PC-3 (cell line): Measurements from ENCODE around the gene SIRPG. TPM values are rescaled to one million over a fixed set of nuclear protein-coding genes. Genes with fewer than 3 reads are reported as not detected.

Experiments
- ATAC-seq: fragments of 200-7000 bp; cut with Tn5 transposase; 2 replicates; pipeline ENCODE4 v1.9.1; 2020; ENCODE audit warnings: mild to moderate bottlenecking, moderate library complexity
- BruUV-seq: library from RNA; stranded (reverse); fragments of 400-500 nt; replicated peaks from 2 replicates; lab custom pipeline; 2021; lab: Mats Ljungman, UMichigan
- CTCF ChIA-PET: fragments of 300-600 bp; sonication (Branson Sonifier 250); formaldehyde crosslinking; loops from one replicate; lab custom pipeline; 2022; ENCODE audit warnings: antibody characterized with exemption; lab: Charles Lee
- POLR2A ChIA-PET: fragments of 300-600 bp; sonication (Branson Sonifier 250); formaldehyde crosslinking; loops from one replicate; lab custom pipeline; 2022; ENCODE audit warnings: antibody characterized with exemption; ENCODE audit not compliant: unreplicated experiment; lab: Charles Lee
- DNase-seq: peaks from one replicate; pipeline ENCODE4 v3.0.0-alpha.2; 2015
- H2AFZ ChIP-seq: fragments of 300-600 bp; sonication (generic); 2 replicates; pipeline ENCODE4 v1.6.0; 2016; ENCODE audit warnings: antibody characterized with exemption, low read length
- H3F3A ChIP-seq: fragments of 300-600 bp; sonication (generic); one replicate; pipeline ENCODE4 v1.6.0; 2017; ENCODE audit warnings: antibody characterized with exemption, low read length, control low read depth, mild to moderate bottlenecking; ENCODE audit not compliant: unreplicated experiment
- H3K27ac ChIP-seq: fragments of 300-600 bp; sonication (generic); 2 replicates; pipeline ENCODE4 v1.5.1; 2016; ENCODE audit warnings: mild to moderate bottlenecking, low read length
- H3K27me3 ChIP-seq: fragments of 300-600 bp; sonication (generic); 2 replicates; pipeline ENCODE4 v1.6.1; 2016; ENCODE audit warnings: low read length, mixed read lengths
- H3K36me3 ChIP-seq: fragments of 300-600 bp; sonication (generic); 2 replicates; pipeline ENCODE4 v1.6.1; 2016; ENCODE audit warnings: low read depth, mixed run types, low read length, mixed read lengths
- H3K4me1 ChIP-seq: fragments of 300-600 bp; sonication (generic); 2 replicates; pipeline ENCODE4 v1.5.1; 2016; ENCODE audit warnings: low read length; ENCODE audit not compliant: insufficient read depth
- H3K4me2 ChIP-seq: fragments of 300-600 bp; sonication (generic); 2 replicates; pipeline ENCODE4 v1.6.0; 2016; ENCODE audit warnings: low read length
- H3K4me3 ChIP-seq: fragments of 300-600 bp; sonication (generic); 2 replicates; pipeline ENCODE4 v1.5.1; 2016; ENCODE audit warnings: mild to moderate bottlenecking, low read length, mixed read lengths
- H3K79me2 ChIP-seq: fragments of 300-600 bp; sonication (generic); 2 replicates; pipeline ENCODE4 v1.6.1; 2017; ENCODE audit warnings: low read length, mixed read lengths
- H3K9ac ChIP-seq: fragments of 300-600 bp; sonication (generic); 2 replicates; pipeline ENCODE4 v1.6.0; 2016; ENCODE audit warnings: mild to moderate bottlenecking, low read length
- H3K9me2 ChIP-seq: fragments of 300-600 bp; sonication (generic); replicated peaks from 2 replicates; pipeline ENCODE4 v1.6.1; 2016; ENCODE audit warnings: mixed run types, low read length, mixed read lengths
- H3K9me3 ChIP-seq: fragments of 300-600 bp; sonication (generic); 2 replicates; pipeline ENCODE4 v1.6.1; 2016; ENCODE audit warnings: low read length, mixed read lengths
- H4K20me1 ChIP-seq: fragments of 300-600 bp; sonication (generic); 2 replicates; pipeline ENCODE4 v1.6.1; 2016; ENCODE audit warnings: low read length, mixed read lengths
- EZH2 ChIP-seq: fragments of 300-600 bp; sonication (generic); IDR thresholded peaks from one replicate; pipeline ENCODE4 v1.6.1; 2017; ENCODE audit warnings: antibody characterized with exemption, mild to moderate bottlenecking, low read length; ENCODE audit not compliant: unreplicated experiment
- EZH2phosphoT487 ChIP-seq: fragments of 300-600 bp; sonication (generic); IDR thresholded peaks from 2 replicates; pipeline ENCODE4 v1.6.1; 2018; ENCODE audit warnings: mild to moderate bottlenecking, antibody characterized with exemption, low read length, borderline replicate concordance
- intact Hi-C: fragments of 100-400 bp; cut with micrococcal nuclease; formaldehyde crosslinking; loops from 2 replicates; pipeline ENCODE4 v1.9.0; 2023
- total RNA-seq: library from RNA; depleted of rRNA; stranded (reverse); fragments of >200 nt; gene quantifications from 2 replicates; pipeline ENCODE4 v1.2.3, GENCODE V29; 2014
- TF ChIP-seq, protein P1 (sequence below): fragments of 300-600 bp; sonication (generic); conservative IDR thresholded peaks from 2 replicates; pipeline ENCODE4 v1.5.1; 2017; ENCODE audit warnings: antibody characterized with exemption, low read depth, mild to moderate bottlenecking, low read length

The SIRPG gene
- total RNA-seq, 1 experiment from 2014 or later, result not detected

DNA sequence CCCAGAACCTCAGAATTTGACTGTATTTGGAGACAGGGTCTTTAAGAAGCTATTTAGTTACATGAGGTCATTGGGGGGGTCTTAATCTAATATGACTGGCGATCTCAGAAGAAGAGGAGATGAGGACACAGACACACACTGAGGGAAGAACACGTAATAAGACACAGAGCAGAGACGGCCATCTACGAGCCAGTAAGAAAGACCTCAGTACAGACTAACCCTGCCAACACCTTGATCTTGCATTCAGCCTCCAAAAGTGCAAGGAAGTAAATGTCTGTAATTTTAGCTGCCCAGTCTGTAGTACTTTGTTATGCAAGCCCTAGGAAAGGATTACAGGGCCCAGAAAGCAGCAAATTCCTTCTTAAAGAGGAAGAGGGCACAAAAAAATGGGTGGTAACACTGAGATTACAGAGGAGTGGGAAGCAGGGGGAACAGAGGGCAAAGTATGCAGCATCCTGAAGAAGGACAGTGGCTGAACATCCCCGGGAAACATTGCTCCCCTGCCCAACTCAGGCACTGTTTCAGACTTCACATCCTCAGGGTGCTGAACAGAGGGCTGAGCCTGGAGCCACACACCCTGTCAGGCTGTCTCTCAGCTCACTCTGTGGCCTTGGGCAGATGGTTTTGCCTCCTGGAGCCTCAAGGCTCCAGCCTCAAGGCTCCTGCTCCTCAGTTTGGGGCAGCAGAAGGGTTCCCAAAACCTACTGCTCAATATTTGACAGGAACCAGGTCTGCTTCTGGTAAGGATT, 27.9 kb upstream of the SIRPG start:
- Histone ChIP-seq H3K27ac (no peak overlapping the region), H3K4me1 (no peaks in the 10 kb centered on the region), H3K36me3 (no peaks in the 10 kb centered on the region; the same call in 1 of the 2 replicates), H3K27me3 (no peaks in the 10 kb centered on the region), H3K9me3 (peaks cover 11% of the 10 kb centered on the region; the same call in 1 of the 2 replicates), H3K4me2 (no peak overlapping the region), H3F3A (no peaks in the 10 kb centered on the region), H4K20me1 (no peaks in the 10 kb centered on the region), H3K9ac (no peak overlapping the region), H3K79me2 (no peaks in the 10 kb centered on the region), H3K4me3 (no peak overlapping the region), H2AFZ (no peak overlapping the region), H3K9me2 (no peaks in the 10 kb centered on the region)
- TF ChIP-seq EZH2phosphoT487 (no peak), EZH2 (no peak)
- TF ChIP-seq, protein P1, sequence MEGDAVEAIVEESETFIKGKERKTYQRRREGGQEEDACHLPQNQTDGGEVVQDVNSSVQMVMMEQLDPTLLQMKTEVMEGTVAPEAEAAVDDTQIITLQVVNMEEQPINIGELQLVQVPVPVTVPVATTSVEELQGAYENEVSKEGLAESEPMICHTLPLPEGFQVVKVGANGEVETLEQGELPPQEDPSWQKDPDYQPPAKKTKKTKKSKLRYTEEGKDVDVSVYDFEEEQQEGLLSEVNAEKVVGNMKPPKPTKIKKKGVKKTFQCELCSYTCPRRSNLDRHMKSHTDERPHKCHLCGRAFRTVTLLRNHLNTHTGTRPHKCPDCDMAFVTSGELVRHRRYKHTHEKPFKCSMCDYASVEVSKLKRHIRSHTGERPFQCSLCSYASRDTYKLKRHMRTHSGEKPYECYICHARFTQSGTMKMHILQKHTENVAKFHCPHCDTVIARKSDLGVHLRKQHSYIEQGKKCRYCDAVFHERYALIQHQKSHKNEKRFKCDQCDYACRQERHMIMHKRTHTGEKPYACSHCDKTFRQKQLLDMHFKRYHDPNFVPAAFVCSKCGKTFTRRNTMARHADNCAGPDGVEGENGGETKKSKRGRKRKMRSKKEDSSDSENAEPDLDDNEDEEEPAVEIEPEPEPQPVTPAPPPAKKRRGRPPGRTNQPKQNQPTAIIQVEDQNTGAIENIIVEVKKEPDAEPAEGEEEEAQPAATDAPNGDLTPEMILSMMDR, result no peak
- POLR2A ChIA-PET, result no interaction called here
- no peak for ATAC-seq
- CTCF ChIA-PET, result no interaction called here
- no TSS peak for BruUV-seq
- intact Hi-C loops, result no loop called here
- no peak for DNase-seq

DNA sequence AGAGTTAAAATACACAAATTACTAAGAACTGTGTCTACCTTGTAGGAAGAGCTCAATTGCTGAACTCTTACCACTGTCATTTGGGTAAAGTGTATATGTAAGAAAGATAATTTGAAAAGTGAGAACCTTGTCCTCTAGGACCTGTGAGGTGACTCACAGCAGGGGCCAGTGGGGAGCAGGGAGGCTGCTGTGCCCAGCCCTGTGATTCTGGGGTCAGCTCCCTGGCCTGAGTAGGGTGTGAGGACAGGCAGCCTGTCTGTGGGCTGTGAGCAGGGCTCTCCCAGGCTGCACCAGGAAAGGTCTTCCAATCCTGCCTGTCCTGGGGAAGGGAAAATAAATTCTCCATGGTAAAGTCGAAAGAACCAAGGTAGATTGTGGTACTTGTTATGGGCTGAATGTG, 27.3 kb upstream of the SIRPG start:
- TF ChIP-seq, protein P1, result no peak
- TF ChIP-seq EZH2phosphoT487 (no peak), EZH2 (no peak)
- Histone ChIP-seq H3K9ac (no peak overlapping the region), H3K4me1 (no peaks in the 10 kb centered on the region), H4K20me1 (no peaks in the 10 kb centered on the region), H3K27me3 (no peaks in the 10 kb centered on the region), H3F3A (no peaks in the 10 kb centered on the region), H3K79me2 (no peaks in the 10 kb centered on the region), H3K4me2 (no peak overlapping the region), H3K4me3 (no peak overlapping the region), H2AFZ (no peak overlapping the region), H3K9me2 (no peaks in the 10 kb centered on the region), H3K27ac (no peak overlapping the region), H3K9me3 (peaks cover 11% of the 10 kb centered on the region; the same call in 1 of the 2 replicates), H3K36me3 (no peaks in the 10 kb centered on the region; the same call in 1 of the 2 replicates)
- CTCF ChIA-PET, result no interaction called here
- intact Hi-C loops, result no loop called here
- POLR2A ChIA-PET, result no interaction called here
- BruUV-seq, result no TSS peak
- DNase-seq (no peak), ATAC-seq (no peak)

DNA sequence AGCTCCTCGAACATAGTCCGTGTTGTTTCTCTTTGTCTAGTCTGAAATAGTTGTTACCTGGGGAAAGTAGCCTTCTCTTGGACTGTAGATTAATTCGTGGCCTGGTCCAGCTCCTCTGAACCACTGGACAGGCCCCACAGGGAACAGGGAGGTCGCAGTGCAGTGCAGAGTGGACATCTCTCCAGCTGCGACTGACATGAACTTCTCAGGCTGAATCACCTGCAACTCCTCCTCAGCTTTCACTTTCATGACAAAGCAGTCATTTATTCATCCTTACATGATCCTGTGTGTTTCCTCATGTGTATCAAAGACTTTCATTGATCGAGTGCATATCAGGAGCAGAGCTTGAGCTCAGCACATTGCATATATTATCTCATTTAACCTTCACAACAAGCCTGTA, 19.1 kb upstream of the SIRPG start:
- H3K9me3 ChIP-seq, result no peaks in the 10 kb centered on the region
- BruUV-seq, result no TSS peak
- H3K4me1 ChIP-seq, result no peaks in the 10 kb centered on the region
- no peak overlapping the region for H3K9ac ChIP-seq
- no peak for DNase-seq
- no peak overlapping the region for H2AFZ ChIP-seq
- TF ChIP-seq EZH2phosphoT487, result no peak
- TF ChIP-seq, protein P1, result no peak
- no peak for TF ChIP-seq EZH2
- no peaks in the 10 kb centered on the region for H4K20me1 ChIP-seq
- no peak overlapping the region for H3K27ac ChIP-seq
- intact Hi-C loops, result no loop called here
- H3K4me2 ChIP-seq, result no peak overlapping the region
- H3F3A ChIP-seq, result no peaks in the 10 kb centered on the region
- H3K27me3 ChIP-seq, result no peaks in the 10 kb centered on the region
- H3K9me2 ChIP-seq, result no peaks in the 10 kb centered on the region
- no peaks in the 10 kb centered on the region for H3K36me3 ChIP-seq
- no peak overlapping the region for H3K4me3 ChIP-seq
- ATAC-seq, result no peak
- ChIA-PET CTCF (no interaction called here), POLR2A (no interaction called here)
- H3K79me2 ChIP-seq, result no peaks in the 10 kb centered on the region
